ENCODE data around the gene ZNF445.

GRCh38 chr3:44477312-44478030, at the start of gene ZNF445:
- TF ChIP-seq CTCF (IDR thresholded peaks at IDR 0.05) (no peak), POLR2A (IDR thresholded peaks at IDR 0.05) (no peak)

All from Peyer's patch (tissue), 4 donors.